CD4-positive, alpha-beta T cell treated with Interleukin-4 for 4 hours (primary cell): ENCODE measurements around the gene KIRREL3.

Experiments
- DNase-seq: peaks from one replicate; pipeline ENCODE4 v3.0.0-alpha.2; 2020

The KIRREL3 gene

DNA sequence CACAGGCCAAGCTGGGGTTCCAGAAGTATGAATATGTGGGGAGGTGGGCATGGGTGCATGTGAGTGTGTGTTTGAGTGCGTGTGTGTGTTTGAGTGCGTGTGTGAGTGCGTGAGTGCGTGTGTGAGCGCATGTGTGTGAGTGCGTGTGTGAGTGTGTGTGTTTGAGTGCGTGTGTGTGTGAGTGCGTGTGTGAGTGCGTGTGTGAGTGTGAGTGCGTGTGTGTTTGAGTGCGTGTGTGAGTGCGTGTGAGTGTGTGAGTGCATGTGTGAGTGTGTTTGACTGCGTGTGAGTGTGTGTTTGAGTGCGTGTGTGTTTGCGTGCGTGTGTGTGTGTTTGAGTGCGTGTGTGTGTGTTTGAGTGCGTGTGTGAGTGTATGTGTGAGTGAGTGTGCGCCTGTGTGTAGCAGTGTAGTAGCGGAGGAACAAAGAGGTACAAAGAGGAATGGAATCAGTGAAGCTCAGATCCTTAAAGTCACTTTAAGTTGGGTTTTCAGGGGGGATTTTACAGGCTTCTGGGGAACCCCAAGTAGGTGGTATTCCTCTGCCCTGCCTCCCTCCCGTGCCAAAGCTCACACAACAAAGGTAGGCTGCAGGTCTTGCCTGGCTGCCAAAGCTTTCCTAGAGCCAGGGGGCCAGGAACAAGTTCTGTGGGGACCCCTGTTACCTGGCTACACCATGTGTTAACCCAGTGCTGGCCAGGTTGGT is 137.1 kb downstream of the KIRREL3 start:
- no peak for DNase-seq

DNA sequence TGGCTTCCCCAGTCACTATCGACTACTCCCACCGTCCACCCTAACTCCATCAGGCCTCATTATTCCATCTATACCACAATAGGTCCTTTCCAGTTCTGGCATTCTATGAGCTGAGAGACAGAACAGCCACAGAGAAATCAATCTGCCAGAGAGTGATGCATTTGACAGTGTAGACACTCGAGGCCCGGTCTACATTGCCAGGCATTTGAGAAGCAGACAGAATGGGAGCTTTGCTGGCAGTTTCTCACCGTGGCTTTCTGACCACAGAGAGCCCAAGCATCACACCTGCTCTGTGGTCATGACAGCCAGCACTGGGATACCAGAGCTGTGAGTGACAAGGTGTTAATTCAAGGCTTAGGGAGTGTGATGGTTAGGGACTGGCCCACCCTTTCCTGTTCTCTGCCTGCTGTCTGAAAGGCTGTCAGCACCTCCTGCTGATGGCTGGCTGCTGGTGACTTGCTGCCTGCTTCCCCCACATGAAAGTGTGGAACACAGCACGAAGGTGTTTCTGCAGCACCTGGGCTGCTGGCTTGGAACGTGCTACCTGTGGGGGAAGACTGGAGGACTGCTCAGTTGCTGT is 137.8 kb downstream of the KIRREL3 start:
- DNase-seq, result no peak

GRCh38 chr11:126861796-126862459 is 138.6 kb downstream of the KIRREL3 start:
- DNase-seq, result no peak

DNA sequence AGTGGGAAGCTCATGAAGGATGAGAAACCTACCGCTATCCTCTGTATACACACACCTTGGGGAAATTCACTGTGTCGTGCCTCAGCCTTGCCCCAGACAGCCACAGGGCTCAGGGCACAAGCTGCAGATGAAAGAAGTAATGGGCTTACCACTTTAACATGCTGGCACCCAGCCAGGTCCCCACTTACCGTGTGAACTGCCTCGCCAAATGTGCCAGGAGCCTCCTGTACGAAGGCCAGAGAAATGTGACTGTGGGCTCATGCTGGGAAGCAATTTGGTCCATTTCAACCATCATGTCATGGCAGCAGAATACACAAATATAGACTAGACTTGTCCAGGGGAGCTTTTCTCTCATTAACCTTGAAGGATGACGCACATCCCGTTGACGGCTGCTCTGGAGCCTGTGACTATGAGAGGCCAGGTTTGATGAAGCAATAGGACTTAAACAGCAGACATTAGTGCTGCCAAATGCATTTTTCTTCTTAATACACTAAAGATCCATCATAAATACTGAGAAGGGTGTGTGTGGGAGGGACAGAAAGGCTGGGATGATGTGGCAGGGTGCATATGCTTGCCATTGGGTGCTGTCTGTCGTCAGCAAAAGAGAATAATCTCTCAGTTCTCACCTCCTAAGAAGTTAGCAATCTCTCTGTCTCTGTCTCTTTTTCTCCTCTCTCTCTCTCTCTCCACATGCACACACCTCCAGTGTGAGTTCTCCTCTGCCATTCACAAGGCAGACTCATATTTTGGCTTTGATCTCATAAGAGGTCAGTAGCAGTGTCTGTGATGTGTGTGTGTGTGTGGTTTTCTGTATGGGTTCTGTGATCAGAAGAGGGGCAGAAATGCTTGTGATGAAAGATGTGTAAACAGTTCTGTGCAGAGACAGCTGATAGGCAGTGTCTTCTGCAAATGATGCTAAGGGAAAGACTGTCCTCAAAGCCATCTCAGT is 142.4 kb downstream of the KIRREL3 start:
- DNase-seq, result no peak

- no peak for DNase-seq
Measured at GRCh38 chr11:126855536-126855935, 145.0 kb downstream of the KIRREL3 start.

GRCh38 chr11:126853732-126854131 is 146.8 kb downstream of the KIRREL3 start:
- DNase-seq, result no peak

GRCh38 chr11:126844789-126845188 is 155.8 kb downstream of the KIRREL3 start:
- DNase-seq, result no peak

- no peak for DNase-seq
Measured at GRCh38 chr11:126843096-126843495, 157.5 kb downstream of the KIRREL3 start.

- DNase-seq, result no peak
Measured at GRCh38 chr11:126841999-126842398, 158.6 kb downstream of the KIRREL3 start.

DNA sequence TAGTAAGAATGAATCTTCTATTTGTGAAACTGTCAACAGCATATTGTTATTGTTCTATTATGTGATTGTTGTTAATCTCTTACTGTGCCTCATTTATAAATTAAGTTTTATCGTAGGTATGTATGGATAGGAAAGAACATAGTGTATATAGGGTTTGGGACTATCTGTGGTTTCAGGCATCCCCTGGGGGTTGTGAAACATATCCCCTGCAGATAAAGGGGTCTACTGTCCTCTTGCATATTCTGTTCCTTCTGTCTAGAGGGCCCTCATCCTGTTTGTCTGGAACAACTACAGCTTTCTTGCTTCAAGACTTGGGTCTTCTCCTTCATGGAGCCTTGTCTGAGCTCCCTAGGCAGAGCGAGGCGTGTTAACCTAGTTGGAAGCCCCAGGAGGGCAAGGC is 159.6 kb downstream of the KIRREL3 start:
- DNase-seq, result no peak

- no peak for DNase-seq
Measured at GRCh38 chr11:126840201-126840886, 160.2 kb downstream of the KIRREL3 start.

DNA sequence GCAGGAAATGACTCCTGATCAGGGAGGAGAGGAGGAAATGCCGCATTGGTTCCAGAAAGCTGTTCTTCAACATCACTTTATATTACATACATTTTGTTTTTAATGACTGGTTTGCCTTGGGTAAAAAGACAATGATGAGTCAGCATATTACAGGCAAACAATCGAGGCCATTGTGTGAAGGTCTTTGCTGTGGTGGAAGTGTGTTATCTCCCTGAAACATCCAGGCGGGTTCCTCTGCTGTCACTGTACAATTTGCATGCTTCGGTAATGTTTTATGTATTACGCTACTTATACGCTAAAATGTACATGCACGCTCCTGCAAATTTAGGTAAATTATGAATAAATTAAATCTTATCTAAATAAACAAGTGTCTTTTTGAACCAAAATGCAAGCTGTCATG is 161.1 kb downstream of the KIRREL3 start:
- no peak for DNase-seq

- no peak for DNase-seq
Measured at GRCh38 chr11:126838779-126839178, 161.8 kb downstream of the KIRREL3 start.

DNA sequence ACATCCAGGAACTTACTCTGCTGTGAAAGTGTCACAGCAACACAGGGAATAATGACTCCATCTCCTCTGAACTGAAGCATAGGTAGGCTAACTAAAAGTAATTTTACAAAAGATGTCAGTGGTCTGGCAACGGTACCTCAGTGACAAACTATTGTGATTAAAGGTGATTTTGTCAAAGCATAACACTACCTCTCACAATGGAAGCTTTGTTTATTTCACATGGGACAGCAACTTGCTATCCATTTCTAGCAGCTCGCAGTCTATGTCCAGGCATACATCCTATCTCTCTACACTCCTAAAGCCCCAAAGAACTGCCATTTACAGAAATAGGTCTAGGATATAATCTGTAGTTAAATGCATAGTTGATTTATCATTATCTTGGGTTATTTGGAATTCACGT is 163.0 kb downstream of the KIRREL3 start:
- no peak for DNase-seq

- DNase-seq, result no peak
Measured at GRCh38 chr11:126834573-126834972, 166.0 kb downstream of the KIRREL3 start.

- DNase-seq, result no peak
Measured at GRCh38 chr11:126834149-126834548, 166.4 kb downstream of the KIRREL3 start.

- DNase-seq, result no peak
Measured at GRCh38 chr11:126833065-126833464, 167.5 kb downstream of the KIRREL3 start.

DNA sequence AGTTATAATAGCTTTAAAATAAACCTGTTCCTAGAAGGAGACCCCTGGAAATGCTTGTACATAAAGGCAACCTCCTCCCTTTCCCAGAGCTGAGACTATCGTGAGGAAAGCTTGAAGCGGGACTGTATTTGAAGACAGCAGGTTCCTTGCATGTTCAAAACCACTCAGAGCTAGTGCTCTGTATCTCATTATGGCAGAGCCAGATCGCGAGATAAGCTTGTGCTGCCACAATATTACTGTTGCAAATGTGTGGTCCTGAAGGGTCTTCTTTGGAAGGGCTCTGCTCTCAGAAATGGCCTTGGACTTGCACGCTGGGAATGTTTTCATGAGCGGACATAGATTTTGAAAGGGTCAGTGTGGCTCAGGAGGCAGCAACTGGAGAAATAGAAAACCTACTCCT is 168.2 kb downstream of the KIRREL3 start:
- no peak for DNase-seq

- no peak for DNase-seq
Measured at GRCh38 chr11:126830216-126830806, 170.3 kb downstream of the KIRREL3 start.

DNA sequence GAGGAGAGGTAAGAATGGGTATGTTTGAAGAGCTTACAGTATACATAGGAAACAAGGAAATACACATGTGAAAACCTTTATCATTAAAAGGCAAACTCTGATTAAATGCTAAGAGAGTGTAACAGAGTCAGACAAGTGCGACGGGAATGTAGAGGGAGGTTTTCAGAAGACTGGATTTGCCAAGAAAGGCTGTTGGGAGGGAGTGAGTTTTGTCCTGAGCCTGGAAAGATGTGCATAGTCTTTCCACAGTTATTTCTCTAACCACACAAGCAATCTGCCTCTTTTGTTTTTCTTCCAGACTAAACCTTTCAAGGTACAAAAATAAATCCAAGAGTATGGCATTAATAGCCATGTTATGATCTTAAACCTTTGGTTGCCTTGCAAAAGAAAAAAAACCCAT is 170.9 kb downstream of the KIRREL3 start:
- no peak for DNase-seq

DNA sequence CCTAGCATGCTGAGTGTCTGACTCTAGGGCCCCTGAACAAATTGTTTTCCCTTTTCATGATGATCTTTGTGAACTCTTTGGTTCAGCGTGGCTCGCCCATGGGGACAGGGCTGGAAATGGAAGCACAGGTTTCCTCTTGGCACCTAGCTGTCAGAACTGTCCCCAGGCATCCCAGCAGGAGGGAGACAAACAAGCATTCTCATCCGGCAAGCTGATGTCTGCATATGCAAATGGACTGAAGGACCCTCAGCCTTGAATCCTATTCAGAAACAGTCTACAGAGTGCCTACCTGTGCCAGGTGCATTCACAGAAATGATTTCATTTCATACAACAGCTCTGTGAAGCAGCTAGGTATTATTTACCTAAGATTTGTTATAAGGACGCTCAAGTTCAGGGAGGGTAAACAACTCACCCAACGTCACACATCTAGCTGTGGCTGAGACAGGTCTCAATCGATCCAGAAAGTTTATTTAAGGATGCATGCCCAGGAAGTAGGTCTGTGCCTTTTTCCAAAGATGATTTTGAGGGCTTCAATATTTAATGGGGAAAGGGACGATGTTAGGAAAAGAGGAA is 176.4 kb downstream of the KIRREL3 start:
- DNase-seq, result no peak

- no peak for DNase-seq
Measured at GRCh38 chr11:126823274-126823673, 177.3 kb downstream of the KIRREL3 start.
